BE2C (cell line): Measurements from ENCODE around the gene PDE6A.

Experiments used
- DNase-seq: peaks from one replicate; pipeline ENCODE4 v3.0.0-alpha.2; 2020
- H3K27me3 ChIP-seq: fragments of 250-450 bp; sonication (Bioruptor Pico); 2 replicates; pipeline ENCODE4 v1.5.1; 2020; ENCODE audit warnings: mild to moderate bottlenecking
- H3K36me3 ChIP-seq: fragments of 250-450 bp; sonication (Bioruptor Pico); 2 replicates; pipeline ENCODE4 v1.5.1; 2020; ENCODE audit warnings: mild to moderate bottlenecking
- H3K4me1 ChIP-seq: fragments of 250-450 bp; sonication (Bioruptor Pico); 2 replicates; pipeline ENCODE4 v1.5.1; 2020
- H3K4me3 ChIP-seq: 2 replicates; pipeline ENCODE4 v1.5.1; 2011; ENCODE audit warnings: low read depth, low read length
- H3K9me3 ChIP-seq: fragments of 250-450 bp; sonication (Bioruptor Pico); 2 replicates; pipeline ENCODE4 v1.5.1; 2020
- TF ChIP-seq, protein P1 (sequence below): IDR thresholded peaks from 2 replicates; pipeline ENCODE4 v1.5.1; 2012; ENCODE audit warnings: mild to moderate bottlenecking, low read depth, low read length

PDE6A gene

DNA sequence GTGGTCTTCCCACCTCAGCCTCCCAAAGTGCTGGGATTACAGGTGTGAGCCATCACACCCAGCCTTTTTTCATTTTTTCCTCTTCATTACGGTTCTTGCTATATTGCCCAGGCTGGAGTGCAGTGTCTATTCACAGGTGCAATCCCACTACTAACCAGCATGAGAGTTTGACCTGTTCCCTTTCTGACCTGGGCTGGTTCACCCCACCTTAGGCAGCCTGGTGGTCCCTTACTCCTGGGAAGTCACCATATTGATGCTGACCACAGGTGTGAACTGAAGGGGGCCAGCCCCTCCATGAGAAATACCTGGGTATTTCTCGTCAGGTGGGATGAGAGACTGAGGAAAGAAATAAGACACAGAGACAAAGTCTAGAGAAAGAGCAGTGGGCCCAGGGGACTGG is 2.4 kb downstream of the PDE6A start:
- H3K4me1 ChIP-seq, result no peaks in the 10 kb centered on the region
- DNase-seq, result no peak

DNA sequence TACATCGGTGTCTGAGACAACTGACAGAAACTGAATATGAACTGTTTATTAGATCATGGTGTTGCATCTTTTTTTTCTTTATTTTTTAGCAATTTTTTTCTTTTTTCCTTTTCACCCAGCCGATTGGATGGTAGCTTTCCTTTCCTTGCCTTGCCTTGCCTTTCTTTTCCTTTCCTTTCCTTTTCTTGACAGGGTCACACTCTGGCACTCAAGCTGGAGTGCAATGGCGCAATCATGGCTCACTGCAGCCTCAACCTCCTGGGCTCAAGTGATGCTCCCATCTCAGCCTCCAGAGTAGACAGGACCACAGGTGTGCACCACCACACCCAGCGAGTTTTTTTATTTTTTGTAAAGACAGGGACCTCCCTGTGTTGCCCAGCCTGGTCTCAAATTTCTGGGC is 2.8 kb downstream of the PDE6A start:
- Histone ChIP-seq H3K4me3 (no peak overlapping the region), H3K27me3 (no peaks in the 10 kb centered on the region), H3K4me1 (no peaks in the 10 kb centered on the region), H3K9me3 (no peaks in the 10 kb centered on the region), H3K36me3 (no peaks in the 10 kb centered on the region)
- TF ChIP-seq, protein P1, sequence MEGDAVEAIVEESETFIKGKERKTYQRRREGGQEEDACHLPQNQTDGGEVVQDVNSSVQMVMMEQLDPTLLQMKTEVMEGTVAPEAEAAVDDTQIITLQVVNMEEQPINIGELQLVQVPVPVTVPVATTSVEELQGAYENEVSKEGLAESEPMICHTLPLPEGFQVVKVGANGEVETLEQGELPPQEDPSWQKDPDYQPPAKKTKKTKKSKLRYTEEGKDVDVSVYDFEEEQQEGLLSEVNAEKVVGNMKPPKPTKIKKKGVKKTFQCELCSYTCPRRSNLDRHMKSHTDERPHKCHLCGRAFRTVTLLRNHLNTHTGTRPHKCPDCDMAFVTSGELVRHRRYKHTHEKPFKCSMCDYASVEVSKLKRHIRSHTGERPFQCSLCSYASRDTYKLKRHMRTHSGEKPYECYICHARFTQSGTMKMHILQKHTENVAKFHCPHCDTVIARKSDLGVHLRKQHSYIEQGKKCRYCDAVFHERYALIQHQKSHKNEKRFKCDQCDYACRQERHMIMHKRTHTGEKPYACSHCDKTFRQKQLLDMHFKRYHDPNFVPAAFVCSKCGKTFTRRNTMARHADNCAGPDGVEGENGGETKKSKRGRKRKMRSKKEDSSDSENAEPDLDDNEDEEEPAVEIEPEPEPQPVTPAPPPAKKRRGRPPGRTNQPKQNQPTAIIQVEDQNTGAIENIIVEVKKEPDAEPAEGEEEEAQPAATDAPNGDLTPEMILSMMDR, result no peak
- no peak for DNase-seq

More for the DNA sequence above, 2.4 kb downstream of the PDE6A start:
- H3K9me3 ChIP-seq, result no peaks in the 10 kb centered on the region
- H3K36me3 ChIP-seq, result no peaks in the 10 kb centered on the region
- TF ChIP-seq, protein P1, result no peak
- no peak overlapping the region for H3K4me3 ChIP-seq
- H3K27me3 ChIP-seq, result no peaks in the 10 kb centered on the region

DNA sequence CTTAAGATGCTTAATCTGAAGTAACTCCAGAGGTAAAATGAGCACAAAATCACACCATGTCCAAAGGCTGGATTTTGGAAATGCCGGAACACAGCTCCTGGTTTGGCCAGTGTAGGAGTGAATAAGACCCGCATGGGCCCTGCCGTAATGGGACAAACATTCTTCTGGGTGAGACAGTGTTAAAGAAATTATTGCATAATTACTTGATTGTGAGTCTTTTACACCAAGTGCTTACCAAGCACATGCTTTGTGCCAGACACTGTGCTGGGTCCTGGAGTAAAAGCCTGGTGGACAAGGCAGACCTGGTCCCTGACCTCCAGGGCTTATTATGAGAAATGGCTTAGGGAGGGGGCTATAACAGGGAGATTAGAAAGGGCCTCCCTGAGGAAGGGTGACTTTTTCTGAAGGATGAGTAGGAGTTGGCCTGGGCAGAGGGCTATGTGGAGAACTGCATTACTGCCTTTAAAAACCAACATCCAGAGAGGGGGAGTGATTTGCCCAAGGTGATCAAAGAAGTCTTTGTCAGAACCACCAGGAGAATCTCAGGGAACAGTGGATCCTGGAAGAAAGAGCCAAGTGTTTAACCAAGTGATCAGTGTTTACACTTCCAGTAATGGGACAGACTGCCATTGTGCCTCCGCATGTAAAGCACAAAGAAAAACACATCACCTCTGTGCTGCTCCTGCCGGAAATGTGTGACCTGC is 3.5 kb downstream of the PDE6A start:
- Histone ChIP-seq H3K9me3 (no peaks in the 10 kb centered on the region), H3K27me3 (no peaks in the 10 kb centered on the region), H3K4me3 (no peak overlapping the region), H3K4me1 (no peaks in the 10 kb centered on the region), H3K36me3 (no peaks in the 10 kb centered on the region)
- DNase-seq, result no peak
- TF ChIP-seq, protein P1, result no peak

DNA sequence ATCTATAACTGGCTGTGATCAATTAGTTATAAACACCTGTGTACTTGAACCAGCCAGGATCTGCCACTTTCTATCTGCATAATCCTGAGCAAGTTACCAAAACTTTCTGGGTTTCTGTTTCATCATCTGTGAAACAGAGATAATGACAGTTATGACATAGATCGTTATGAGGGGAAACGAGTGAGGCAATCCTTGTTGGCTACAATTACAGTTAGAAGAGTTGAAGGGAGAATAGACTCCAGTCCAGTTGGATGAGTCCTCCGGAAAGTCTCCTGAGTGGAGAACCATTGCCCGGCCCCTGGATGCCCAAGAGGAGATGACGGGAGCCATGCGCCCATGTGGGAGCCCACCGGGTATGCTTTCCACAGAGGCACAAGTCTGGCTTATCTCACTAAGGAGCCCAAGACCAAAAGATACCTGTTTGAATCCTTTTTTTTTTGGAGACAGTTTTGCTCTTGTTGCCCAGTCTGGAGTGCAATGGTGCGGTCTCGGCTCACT is 4.5 kb downstream of the PDE6A start:
- Histone ChIP-seq H3K36me3 (no peaks in the 10 kb centered on the region), H3K4me3 (no peak overlapping the region), H3K9me3 (no peaks in the 10 kb centered on the region), H3K27me3 (no peaks in the 10 kb centered on the region), H3K4me1 (no peaks in the 10 kb centered on the region)
- DNase-seq, result no peak
- TF ChIP-seq, protein P1, result no peak

DNA sequence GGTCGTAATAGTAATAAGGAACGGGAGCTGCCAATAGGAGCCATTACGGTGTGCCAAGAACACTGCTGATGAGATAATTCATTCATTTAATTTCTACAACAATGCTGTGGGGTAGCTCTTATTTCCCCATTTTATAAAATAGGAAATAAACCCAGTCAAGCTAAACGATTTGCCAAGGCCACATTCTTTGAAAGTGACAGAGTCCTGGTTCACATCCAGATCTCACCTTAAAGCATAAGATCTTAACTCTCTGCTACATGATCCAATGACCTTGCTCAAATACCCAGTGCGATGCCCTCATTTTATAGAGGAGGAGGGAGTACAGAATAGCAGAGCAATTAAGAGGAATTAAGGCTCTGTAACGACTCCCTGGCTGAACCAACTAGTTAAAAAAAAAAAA is 5.0 kb downstream of the PDE6A start:
- H3K4me1 ChIP-seq, result no peaks in the 10 kb centered on the region
- H3K9me3 ChIP-seq, result no peaks in the 10 kb centered on the region
- no peaks in the 10 kb centered on the region for H3K36me3 ChIP-seq
- H3K27me3 ChIP-seq, result no peaks in the 10 kb centered on the region
- H3K4me3 ChIP-seq, result no peak overlapping the region
- no peak for DNase-seq
- TF ChIP-seq, protein P1, result no peak

DNA sequence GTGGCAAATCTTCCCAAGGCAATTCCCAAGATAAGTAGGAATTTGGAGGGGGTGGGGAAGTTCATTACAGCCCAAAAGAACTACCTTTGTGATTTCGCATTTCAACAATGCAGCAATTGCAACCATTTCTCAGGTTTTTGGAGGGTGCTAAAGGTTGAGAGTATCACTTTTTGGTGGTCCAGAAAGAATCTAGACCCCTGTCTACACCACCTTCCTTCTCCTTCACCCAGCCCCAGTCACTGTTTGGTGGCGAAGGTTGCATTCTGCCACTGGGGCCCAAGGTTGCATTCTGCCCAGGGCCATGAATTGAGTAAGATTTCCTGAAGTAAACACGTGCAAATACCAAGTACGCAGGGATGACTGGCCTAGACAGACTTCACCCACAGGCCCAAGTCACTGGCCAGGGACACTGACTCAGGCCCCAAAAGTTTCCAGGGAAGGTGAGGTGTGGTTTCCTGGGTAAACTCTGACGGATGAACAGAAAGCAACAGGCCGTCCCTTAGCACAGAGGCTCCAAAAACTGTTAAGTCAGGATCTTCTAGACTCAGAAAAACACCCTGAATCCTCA is 5.7 kb downstream of the PDE6A start:
- Histone ChIP-seq H3K36me3 (no peaks in the 10 kb centered on the region), H3K27me3 (no peaks in the 10 kb centered on the region), H3K9me3 (no peaks in the 10 kb centered on the region), H3K4me3 (no peak overlapping the region), H3K4me1 (no peaks in the 10 kb centered on the region)
- no peak for DNase-seq
- TF ChIP-seq, protein P1, result no peak
